IPS DF 4.7 (cell line): ENCODE results near the gene PIP4K2A.

Experiments
- DNase-seq: peaks from one replicate; pipeline ENCODE4 v3.0.0-alpha.2; 2013; ENCODE audit warnings: low spot score; ENCODE audit errors: extremely low read depth

Gene PIP4K2A

GRCh38 chr10:22601618-22602017 lies 112.8 kb downstream of the PIP4K2A start:
- DNase-seq, result no peak

- no peak for DNase-seq
These were observed 114.6 kb downstream of the PIP4K2A start for GRCh38 chr10:22599636-22600228.

- no peak for DNase-seq
These were observed 115.3 kb downstream of the PIP4K2A start for GRCh38 chr10:22599048-22599561.

- no peak for DNase-seq
These were observed 115.9 kb downstream of the PIP4K2A start for GRCh38 chr10:22598478-22598877.

- no peak for DNase-seq
These were observed 117.2 kb downstream of the PIP4K2A start for GRCh38 chr10:22597138-22597537.

GRCh38 chr10:22593636-22594198 lies 120.7 kb downstream of the PIP4K2A start:
- DNase-seq, result no peak

- DNase-seq, result no peak
These were observed 121.4 kb downstream of the PIP4K2A start for GRCh38 chr10:22593026-22593425.

GRCh38 chr10:22589851-22590514 lies 124.4 kb downstream of the PIP4K2A start:
- no peak for DNase-seq

- DNase-seq, result no peak
These were observed 125.9 kb downstream of the PIP4K2A start for GRCh38 chr10:22588462-22588861.

GRCh38 chr10:22583683-22584082 lies 130.7 kb downstream of the PIP4K2A start:
- DNase-seq, result no peak

GRCh38 chr10:22581461-22581860 lies 132.9 kb downstream of the PIP4K2A start:
- DNase-seq, result no peak

- no peak for DNase-seq
These were observed 133.7 kb downstream of the PIP4K2A start for GRCh38 chr10:22580711-22581110.

GRCh38 chr10:22579826-22580225 lies 134.6 kb downstream of the PIP4K2A start:
- no peak for DNase-seq

GRCh38 chr10:22573820-22574569 lies 140.4 kb downstream of the PIP4K2A start:
- no peak for DNase-seq

- no peak for DNase-seq
These were observed 143.5 kb downstream of the PIP4K2A start for GRCh38 chr10:22570733-22571430.

GRCh38 chr10:22570234-22570633 lies 144.1 kb downstream of the PIP4K2A start:
- no peak for DNase-seq

GRCh38 chr10:22568928-22569327 lies 145.4 kb downstream of the PIP4K2A start:
- no peak for DNase-seq

- DNase-seq, result no peak
These were observed 150.3 kb downstream of the PIP4K2A start for GRCh38 chr10:22564060-22564459.

GRCh38 chr10:22561909-22562308 lies 152.5 kb downstream of the PIP4K2A start:
- no peak for DNase-seq

GRCh38 chr10:22560913-22561239 lies 153.5 kb downstream of the PIP4K2A start:
- DNase-seq, result no peak

- DNase-seq, result no peak
These were observed 154.1 kb downstream of the PIP4K2A start for GRCh38 chr10:22560096-22560912.
